DND-41 (cell line): ENCODE data around the gene FLRT1.

Experiments
- ATAC-seq: fragments of 200-7000 bp; cut with Tn5 transposase; 3 replicates; pipeline ENCODE4 v1.9.1; 2021; ENCODE audit warnings: low read depth; ENCODE audit not compliant: insufficient read depth
- DNase-seq: peaks from one replicate; pipeline ENCODE4 v3.0.0-alpha.2; 2020
- H2AFZ ChIP-seq: 2 replicates; pipeline ENCODE4 v1.6.0; 2012; ENCODE audit warnings: low read depth, low read length
- H3K27ac ChIP-seq: 2 replicates; pipeline ENCODE4 v1.5.1; 2012; ENCODE audit warnings: low read length, inconsistent platforms
- H3K27me3 ChIP-seq: fragments of 200-600 bp; sonication (generic); 2 replicates; pipeline ENCODE4 v1.6.0; 2012; ENCODE audit warnings: low read length, mild to moderate bottlenecking, inconsistent platforms; ENCODE audit not compliant: insufficient read depth, poor library complexity
- H3K36me3 ChIP-seq: 2 replicates; pipeline ENCODE4 v1.5.1; 2012; ENCODE audit warnings: low read length, inconsistent platforms; ENCODE audit not compliant: insufficient read depth
- H3K4me1 ChIP-seq: 2 replicates; pipeline ENCODE4 v1.5.1; 2012; ENCODE audit warnings: mild to moderate bottlenecking, low read length; ENCODE audit not compliant: insufficient read depth
- H3K4me2 ChIP-seq: 2 replicates; pipeline ENCODE4 v1.6.0; 2012; ENCODE audit warnings: mild to moderate bottlenecking, moderate library complexity, low read length, inconsistent platforms; ENCODE audit not compliant: insufficient read depth
- H3K4me3 ChIP-seq, 2 experiments: fragments of 200-600 bp in 1 of 2; shearing (Covaris generic) in 1 of 2; 2 replicates each; pipeline ENCODE4 v1.5.1; 2012 to 2016; ENCODE audit warnings: inconsistent platforms in 2 of 2, low read length in 2 of 2, mild to moderate bottlenecking in 2 of 2, low read depth in 1 of 2, moderate library complexity in 1 of 2
- H3K79me2 ChIP-seq: 2 replicates; pipeline ENCODE4 v1.6.0; 2012; ENCODE audit warnings: low read length, inconsistent platforms; ENCODE audit not compliant: insufficient read depth
- H3K9ac ChIP-seq: 2 replicates; pipeline ENCODE4 v1.6.0; 2012; ENCODE audit warnings: low read depth, mild to moderate bottlenecking, inconsistent platforms, low read length, moderate library complexity
- H3K9me3 ChIP-seq: 2 replicates; pipeline ENCODE4 v1.5.1; 2012; ENCODE audit warnings: low read length, moderate library complexity, mild to moderate bottlenecking, inconsistent platforms; ENCODE audit not compliant: insufficient read depth, severe bottlenecking
- H4K20me1 ChIP-seq: 2 replicates; pipeline ENCODE4 v1.6.0; 2012; ENCODE audit warnings: low read length; ENCODE audit not compliant: insufficient read depth
- CTCF ChIP-seq: IDR thresholded peaks from 2 replicates; pipeline ENCODE4 v1.5.1; 2012; ENCODE audit warnings: borderline replicate concordance, low read length, moderate library complexity, mild to moderate bottlenecking; ENCODE audit not compliant: poor library complexity, severe bottlenecking; ENCODE audit errors: extremely low read depth
- EZH2 ChIP-seq: IDR thresholded peaks from 3 replicates; pipeline ENCODE4 v1.6.1; 2012; ENCODE audit warnings: borderline replicate concordance, low read depth, mild to moderate bottlenecking, moderate library complexity, low read length, inconsistent platforms; ENCODE audit not compliant: severe bottlenecking

Gene FLRT1

GRCh38 chr11:64076758-64077157 is 41.0 kb downstream of the FLRT1 start:
- Histone ChIP-seq H3K9ac (no peak overlapping the region), H3K36me3 (no peaks in the 10 kb centered on the region), H3K9me3 (no peaks in the 10 kb centered on the region), H2AFZ (no peak overlapping the region), H3K27ac (no peak overlapping the region), H4K20me1 (peaks cover 25% of the 10 kb centered on the region), H3K27me3 (no peaks in the 10 kb centered on the region), H3K4me2 (no peak overlapping the region), H3K79me2 (no peaks in the 10 kb centered on the region), H3K4me1 (no peaks in the 10 kb centered on the region), H3K4me3 (no peak overlapping the region)
- TF ChIP-seq EZH2 (no peak), CTCF (no peak)
- no peak for DNase-seq
- no peak for ATAC-seq

GRCh38 chr11:64077607-64078006 is 41.9 kb downstream of the FLRT1 start:
- no peak for ATAC-seq

DNA sequence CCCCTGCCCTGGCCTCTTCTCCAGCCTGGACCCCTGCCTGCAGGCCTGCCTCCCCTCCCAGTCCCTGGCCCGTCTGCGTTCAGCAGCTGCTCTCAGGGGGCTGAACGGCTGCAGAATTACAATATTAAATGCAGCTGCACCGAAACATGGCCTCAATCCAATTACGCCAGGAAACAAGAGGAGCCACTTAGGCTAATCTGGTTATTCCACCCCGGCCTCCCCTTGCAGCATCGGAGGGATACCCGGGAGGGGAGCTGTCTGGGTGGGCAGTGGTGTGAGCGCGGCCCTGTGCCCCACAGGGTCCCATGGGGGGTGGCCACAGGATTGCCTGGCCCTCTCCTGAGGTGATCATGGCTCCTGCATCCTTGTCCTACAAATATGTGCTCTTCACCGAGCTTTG is 42.6 kb downstream of the FLRT1 start:
- TF ChIP-seq EZH2 (no peak), CTCF (no peak)
- H3K4me1 ChIP-seq, result no peaks in the 10 kb centered on the region
- H4K20me1 ChIP-seq, result peaks cover 31% of the 10 kb centered on the region
- H3K9ac ChIP-seq, result no peak overlapping the region
- no peaks in the 10 kb centered on the region for H3K79me2 ChIP-seq
- H3K36me3 ChIP-seq, result no peaks in the 10 kb centered on the region
- H2AFZ ChIP-seq, result no peak overlapping the region
- no peak overlapping the region for H3K4me3 ChIP-seq
- no peak overlapping the region for H3K4me2 ChIP-seq
- H3K27me3 ChIP-seq, result no peaks in the 10 kb centered on the region
- no peaks in the 10 kb centered on the region for H3K9me3 ChIP-seq
- H3K27ac ChIP-seq, result no peak overlapping the region
- DNase-seq (no peak), ATAC-seq (no peak)

More at GRCh38 chr11:64077607-64078006, 41.9 kb downstream of the FLRT1 start:
- H2AFZ ChIP-seq, result no peak overlapping the region
- TF ChIP-seq CTCF, result no peak
- TF ChIP-seq EZH2, result no peak
- no peak overlapping the region for H3K9ac ChIP-seq
- DNase-seq, result no peak
- H3K27ac ChIP-seq, result no peak overlapping the region
- no peaks in the 10 kb centered on the region for H3K27me3 ChIP-seq
- no peak overlapping the region for H3K4me2 ChIP-seq
- H3K79me2 ChIP-seq, result no peaks in the 10 kb centered on the region
- no peaks in the 10 kb centered on the region for H3K9me3 ChIP-seq
- no peaks in the 10 kb centered on the region for H3K36me3 ChIP-seq
- no peak overlapping the region for H3K4me3 ChIP-seq
- no peaks in the 10 kb centered on the region for H3K4me1 ChIP-seq
- peaks cover 31% of the 10 kb centered on the region for H4K20me1 ChIP-seq

GRCh38 chr11:64078905-64079304 is 43.2 kb downstream of the FLRT1 start:
- Histone ChIP-seq H3K9ac (no peak overlapping the region), H2AFZ (no peak overlapping the region), H3K79me2 (no peaks in the 10 kb centered on the region), H3K4me3 (no peak overlapping the region), H4K20me1 (peaks cover 31% of the 10 kb centered on the region), H3K9me3 (no peaks in the 10 kb centered on the region), H3K4me1 (no peaks in the 10 kb centered on the region), H3K27me3 (no peaks in the 10 kb centered on the region), H3K36me3 (no peaks in the 10 kb centered on the region), H3K27ac (no peak overlapping the region), H3K4me2 (no peak overlapping the region)
- TF ChIP-seq CTCF (no peak), EZH2 (no peak)
- DNase-seq, result no peak
- no peak for ATAC-seq
